IMR-90 (cell line): ENCODE data around the gene ORAI3. TPM values are rescaled to one million over a fixed set of nuclear protein-coding genes. Genes with fewer than 3 reads are reported as not detected.

Source experiments
- ATAC-seq: fragments of 200-7000 bp; cut with Tn5 transposase; 2 replicates; pipeline ENCODE4 v1.9.1; 2020; ENCODE audit warnings: low read depth, mild to moderate bottlenecking, moderate library complexity
- BruUV-seq: library from RNA; stranded (reverse); fragments of 400-500 nt; replicated peaks from 2 replicates; lab custom pipeline; 2021; lab: Mats Ljungman, UMichigan
- CTCF ChIA-PET: fragments of 300-600 bp; formaldehyde crosslinking; extraction: SDS; loops from one replicate; lab custom pipeline; 2021; ENCODE audit warnings: antibody characterized with exemption; lab: Yijun Ruan, JAX
- POLR2A ChIA-PET: fragments of 300-600 bp; sonication (Branson Sonifier 250); formaldehyde crosslinking; loops from one replicate; lab custom pipeline; 2022; ENCODE audit warnings: antibody characterized with exemption; ENCODE audit not compliant: unreplicated experiment; lab: Charles Lee
- DNase-seq: peaks from one replicate; pipeline ENCODE4 v3.0.0; 2013
- H2AFZ ChIP-seq: replicated peaks from 2 replicates; pipeline ENCODE3; 2013; ENCODE audit warnings: low read length, mild to moderate bottlenecking; ENCODE audit not compliant: poor library complexity
- H2AK5ac ChIP-seq: 2 replicates; pipeline ENCODE4 v1.6.1; 2013; ENCODE audit warnings: low read depth, low read length, inconsistent platforms
- H2AK9ac ChIP-seq: replicated peaks from 2 replicates; pipeline ENCODE3; 2013; ENCODE audit warnings: mild to moderate bottlenecking, low read depth, low read length, moderate library complexity; ENCODE audit not compliant: poor library complexity
- H2BK120ac ChIP-seq: 2 replicates; pipeline ENCODE4 v1.6.1; 2013; ENCODE audit warnings: low read depth, low read length, inconsistent platforms
- H2BK15ac ChIP-seq: 3 replicates; pipeline ENCODE4 v1.6.1; 2013; ENCODE audit warnings: low read depth, low read length, inconsistent platforms
- H2BK20ac ChIP-seq: 2 replicates; pipeline ENCODE4 v1.6.1; 2013; ENCODE audit warnings: low read depth, mild to moderate bottlenecking, inconsistent platforms, low read length, moderate library complexity
- H2BK5ac ChIP-seq: 2 replicates; pipeline ENCODE4 v1.6.1; 2013; ENCODE audit warnings: mild to moderate bottlenecking, low read depth, low read length, inconsistent platforms; ENCODE audit not compliant: poor library complexity, severe bottlenecking
- H3K14ac ChIP-seq: replicated peaks from 2 replicates; pipeline ENCODE4 v1.6.1; 2013; ENCODE audit warnings: low read depth, low read length, inconsistent platforms
- H3K18ac ChIP-seq: 2 replicates; pipeline ENCODE4 v1.6.1; 2013; ENCODE audit warnings: low read depth, low read length, control low read depth
- H3K23ac ChIP-seq: 2 replicates; pipeline ENCODE4 v1.6.1; 2013; ENCODE audit warnings: low read depth, low read length, inconsistent platforms
- H3K27ac ChIP-seq: 2 replicates; pipeline ENCODE4 v1.5.1; 2013; ENCODE audit warnings: mild to moderate bottlenecking, control low read depth, low read length; ENCODE audit not compliant: insufficient read depth
- H3K27me3 ChIP-seq: 2 replicates; pipeline ENCODE4 v1.6.1; 2013; ENCODE audit warnings: low read length; ENCODE audit not compliant: control insufficient read depth, insufficient read depth
- H3K36me3 ChIP-seq: 2 replicates; pipeline ENCODE4 v1.6.1; 2013; ENCODE audit warnings: low read length, mixed read lengths; ENCODE audit not compliant: control insufficient read depth, insufficient read depth
- H3K4ac ChIP-seq: 2 replicates; pipeline ENCODE4 v1.6.1; 2013; ENCODE audit warnings: low read depth, low read length, inconsistent platforms
- H3K4me1 ChIP-seq: 2 replicates; pipeline ENCODE4 v1.6.1; 2013; ENCODE audit warnings: low read length, mixed read lengths; ENCODE audit not compliant: control insufficient read depth, insufficient read depth
- H3K4me2 ChIP-seq: 2 replicates; pipeline ENCODE4 v1.6.1; 2013; ENCODE audit warnings: low read depth, mild to moderate bottlenecking, control low read depth, low read length, moderate library complexity
- H3K4me3 ChIP-seq: 2 replicates; pipeline ENCODE4 v1.5.1; 2013; ENCODE audit warnings: low read depth, mild to moderate bottlenecking, control low read depth, low read length, moderate library complexity; ENCODE audit not compliant: insufficient read depth
- H3K56ac ChIP-seq: 2 replicates; pipeline ENCODE4 v1.6.1; 2013; ENCODE audit warnings: low read length, inconsistent platforms; ENCODE audit not compliant: insufficient read depth; ENCODE audit errors: extremely low read depth
- H3K79me1 ChIP-seq, 2 experiments: 2 replicates each; pipeline ENCODE4 v1.6.1; 2013; ENCODE audit warnings: low read length in 2 of 2, inconsistent platforms in 1 of 2, low read depth in 1 of 2
- H3K9ac ChIP-seq: 2 replicates; pipeline ENCODE4 v1.6.1; 2013; ENCODE audit warnings: low read depth, low read length, control low read depth
- H3K9me1 ChIP-seq: 2 replicates; pipeline ENCODE4 v1.6.1; 2013; ENCODE audit warnings: low read length, inconsistent platforms; ENCODE audit not compliant: insufficient read depth
- H3K9me3 ChIP-seq: 2 replicates; pipeline ENCODE4 v1.6.1; 2013; ENCODE audit warnings: low read length; ENCODE audit not compliant: control insufficient read depth, insufficient read depth
- H4K20me1 ChIP-seq: 2 replicates; pipeline ENCODE4 v1.6.1; 2013; ENCODE audit warnings: low read length, inconsistent platforms; ENCODE audit not compliant: insufficient read depth
- H4K5ac ChIP-seq: 2 replicates; pipeline ENCODE4 v1.6.1; 2013; ENCODE audit warnings: mild to moderate bottlenecking, low read depth, low read length, control low read depth
- H4K8ac ChIP-seq, 2 experiments: 2 replicates each; pipeline ENCODE4 v1.6.1; 2013; ENCODE audit warnings: low read depth in 2 of 2, low read length in 2 of 2, control low read depth in 1 of 2, inconsistent platforms in 1 of 2
- H4K91ac ChIP-seq: 2 replicates; pipeline ENCODE4 v1.6.1; 2013; ENCODE audit warnings: low read depth, low read length, inconsistent platforms; ENCODE audit not compliant: insufficient read depth
- CEBPB ChIP-seq: IDR thresholded peaks from 2 replicates; pipeline ENCODE4 v1.6.1; 2012; ENCODE audit warnings: low read depth, low read length, improper control_type of control experiment
- CHD1 ChIP-seq: IDR thresholded peaks from 2 replicates; pipeline ENCODE4 v1.6.1; 2012; ENCODE audit warnings: low read depth, low read length, improper control_type of control experiment
- CTCF ChIP-seq: conservative IDR thresholded peaks from 2 replicates; pipeline ENCODE4 v1.5.1; 2012; ENCODE audit warnings: mild to moderate bottlenecking, low read depth, low read length, improper control_type of control experiment
- FOS ChIP-seq: fragments of 150-350 bp; IDR thresholded peaks from 2 replicates; pipeline ENCODE4 v1.6.1; 2016; ENCODE audit warnings: low read depth, low read length
- MAFK ChIP-seq: IDR thresholded peaks from 2 replicates; pipeline ENCODE4 v1.6.1; 2012; ENCODE audit warnings: low read depth, low read length, improper control_type of control experiment
- MAZ ChIP-seq: IDR thresholded peaks from 2 replicates; pipeline ENCODE4 v1.6.1; 2012; ENCODE audit warnings: low read depth, mild to moderate bottlenecking, low read length, improper control_type of control experiment, moderate library complexity, borderline replicate concordance
- MXI1 ChIP-seq: IDR thresholded peaks from 2 replicates; pipeline ENCODE4 v1.6.1; 2012; ENCODE audit warnings: low read depth, mild to moderate bottlenecking, low read length, moderate library complexity, borderline replicate concordance
- NFE2L2 ChIP-seq: fragments of 150-350 bp; IDR thresholded peaks from 2 replicates; pipeline ENCODE4 v1.6.1; 2016; ENCODE audit warnings: low read depth, mild to moderate bottlenecking, low read length
- POLR2A ChIP-seq: IDR thresholded peaks from 2 replicates; pipeline ENCODE4 v1.6.1; 2012; ENCODE audit warnings: mild to moderate bottlenecking, low read depth, low read length
- RAD21 ChIP-seq: IDR thresholded peaks from 2 replicates; pipeline ENCODE4 v1.6.1; 2012; ENCODE audit warnings: low read length, improper control_type of control experiment
- RCOR1 ChIP-seq: IDR thresholded peaks from 2 replicates; pipeline ENCODE4 v1.6.1; 2012; ENCODE audit warnings: mild to moderate bottlenecking, low read length, improper control_type of control experiment; ENCODE audit not compliant: insufficient replicate concordance
- RFX5 ChIP-seq: IDR thresholded peaks from 2 replicates; pipeline ENCODE4 v1.8.0; 2012; ENCODE audit warnings: low read depth, mild to moderate bottlenecking, low read length, moderate library complexity
- SMC3 ChIP-seq: fragments of 150-350 bp; IDR thresholded peaks from 2 replicates; pipeline ENCODE4 v1.6.1; 2016; ENCODE audit warnings: low read depth, mild to moderate bottlenecking, antibody characterized with exemption, low read length, moderate library complexity
- WGBS, 2 experiments: methylation state at CpG; one replicate each; pipeline versions ENCODE4 v1.1.5 to v1.1.7; 2013; ENCODE audit warnings: missing lambda C conversion rate in 2 of 2; ENCODE audit not compliant: insufficient read length in 1 of 2; ENCODE audit errors: extremely low coverage in 2 of 2; 5-methylcytosine and 5-hydroxymethylcytosine counted together
- dilution Hi-C: fragments of 300-500 bp; cut with HindIII; formaldehyde crosslinking; loops from one replicate; pipeline ENCODE4 v1.14.3; 2018; ENCODE audit warnings: low sequenced_read_pairs; ENCODE audit not compliant: unreplicated experiment
- in situ Hi-C: fragments of 300-500 bp; cut with MboI; formaldehyde crosslinking; loops from 3 replicates; pipeline ENCODE4 v1.14.3; 2019; ENCODE audit warnings: low sequenced_read_pairs, inconsistent platforms, mixed read lengths
- intact Hi-C: fragments of 100-400 bp; cut with micrococcal nuclease; formaldehyde crosslinking; loops from 2 replicates; pipeline ENCODE4 v1.10.0; 2022
- polyA plus RNA-seq, 3 experiments: library from polyadenylated mRNA; depleted of rRNA; stranded (reverse); fragments of >200 nt; gene quantifications; 2 replicates each; pipeline ENCODE4 v1.2.3, GENCODE V29; 2012; ENCODE audit warnings: low replicate concordance in 1 of 3
- total RNA-seq: library from RNA; depleted of rRNA; stranded (reverse); fragments of >200 nt; gene quantifications from 2 replicates; pipeline ENCODE4 v1.2.3, GENCODE V29; 2012
- TF ChIP-seq, protein P1 (sequence below): fragments of 150-350 bp; IDR thresholded peaks from 2 replicates; pipeline ENCODE4 v1.6.1; 2017; ENCODE audit warnings: mild to moderate bottlenecking, antibody characterized with exemption, low read length, low read depth

The ORAI3 gene
- total and polyA plus RNA-seq, 2 of the 4 experiments (the other 2 are of a cell fraction), result 6.8 to 16.9 TPM

GRCh38 chr16:30942426-30942806 is 6.5 kb upstream of the ORAI3 start:
- no peak overlapping the region for H2BK15ac ChIP-seq
- no peak overlapping the region for H3K9ac ChIP-seq
- peak overlapping the region; percentile 87 for H2AK9ac ChIP-seq
- H3K14ac ChIP-seq, result no peak overlapping the region
- no CpG with 5 or more reads among the region's 4 CpGs for WGBS, 2 experiments
- no peak overlapping the region for H3K56ac ChIP-seq
- H3K23ac ChIP-seq, result no peak overlapping the region
- H3K36me3 ChIP-seq, result peaks cover 38% of the 10 kb centered on the region
- dilution Hi-C loops, result no loop called here
- H4K5ac ChIP-seq, result no peak overlapping the region
- no peaks in the 10 kb centered on the region for H3K9me1 ChIP-seq
- no TSS peak for BruUV-seq
- ATAC-seq (no peak), DNase-seq (no peak)
- H3K4ac ChIP-seq, result no peak overlapping the region; the same call in 1 of the 2 replicates
- H3K27me3 ChIP-seq, result no peaks in the 10 kb centered on the region
- no peak overlapping the region for H3K27ac ChIP-seq
- ChIA-PET CTCF (interaction anchor here (1.0 to 2.0 kb wide), 3 partner anchors 13 to 19 kb away, joined by 3 to 4 read pairs (median 4); partner anchors contain the start of gene FBXL19), POLR2A (no interaction called here)
- H4K8ac ChIP-seq, result peak overlapping the region in 1 of 2 experiments; percentile 66; a peak in 1 of 4 replicates
- no peak overlapping the region for H2BK120ac ChIP-seq
- intact Hi-C loops, result no loop called here
- H3K4me2 ChIP-seq, result no peak overlapping the region
- H3K4me1 ChIP-seq, result peaks cover 6% of the 10 kb centered on the region
- H2BK5ac ChIP-seq, result no peak overlapping the region
- H3K9me3 ChIP-seq, result no peaks in the 10 kb centered on the region
- peak overlapping the region; percentile 87 for H2AFZ ChIP-seq
- no peak overlapping the region for H3K4me3 ChIP-seq
- H3K18ac ChIP-seq, result no peak overlapping the region
- in situ Hi-C loops, result no loop called here
- peaks cover 25 to 32% of the 10 kb centered on the region in 2 experiments for H3K79me1 ChIP-seq
- TF ChIP-seq, protein P1, sequence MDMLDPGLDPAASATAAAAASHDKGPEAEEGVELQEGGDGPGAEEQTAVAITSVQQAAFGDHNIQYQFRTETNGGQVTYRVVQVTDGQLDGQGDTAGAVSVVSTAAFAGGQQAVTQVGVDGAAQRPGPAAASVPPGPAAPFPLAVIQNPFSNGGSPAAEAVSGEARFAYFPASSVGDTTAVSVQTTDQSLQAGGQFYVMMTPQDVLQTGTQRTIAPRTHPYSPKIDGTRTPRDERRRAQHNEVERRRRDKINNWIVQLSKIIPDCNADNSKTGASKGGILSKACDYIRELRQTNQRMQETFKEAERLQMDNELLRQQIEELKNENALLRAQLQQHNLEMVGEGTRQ, result no peak
- TF ChIP-seq RAD21 (no peak), CHD1 (no peak), POLR2A (no peak), RFX5 (no peak), CEBPB (no peak), CTCF (no peak), MAZ (no peak), NFE2L2 (no peak), MAFK (no peak), RCOR1 (no peak), MXI1 (no peak), SMC3 (no peak), FOS (no peak)
- peaks cover 9% of the 10 kb centered on the region for H4K20me1 ChIP-seq
- H2AK5ac ChIP-seq, result peak overlapping the region; percentile 92; the same call in 1 of the 2 replicates
- H4K91ac ChIP-seq, result no peak overlapping the region
- no peak overlapping the region for H2BK20ac ChIP-seq
